Activated CD8-positive, alpha-beta memory T cell treated with anti-CD3 and anti-CD28 coated beads for 1 hour (primary cell): ENCODE results near the gene ASXL3.

Experiments
- DNase-seq, 2 donors: peaks; one replicate each; pipeline ENCODE4 v3.0.0-alpha.2; 2020; ENCODE audit warnings: low read depth in 1 of 2; ENCODE audit errors: extremely low read depth in 1 of 2

The ASXL3 gene

DNA sequence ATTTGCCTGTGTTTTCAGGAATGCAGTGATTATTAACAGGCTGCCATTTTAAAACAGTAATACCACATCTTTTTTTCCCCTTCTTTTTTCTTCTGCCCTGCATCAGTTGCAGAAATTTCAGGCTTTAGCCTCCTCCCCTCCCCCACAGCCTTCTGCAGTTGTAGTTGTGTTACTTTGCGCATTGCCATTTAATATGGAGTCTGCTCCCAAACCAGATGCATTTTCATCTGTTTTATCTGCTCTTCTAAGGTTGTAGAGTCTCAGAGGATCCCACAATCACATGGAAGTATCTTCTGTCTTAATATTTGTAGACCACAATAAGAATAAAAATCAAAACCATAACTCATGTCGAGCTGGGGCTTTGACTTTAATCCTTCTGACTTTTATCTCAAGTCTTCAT is 3.8 kb downstream of the ASXL3 start:
- DNase-seq: no peak

DNA sequence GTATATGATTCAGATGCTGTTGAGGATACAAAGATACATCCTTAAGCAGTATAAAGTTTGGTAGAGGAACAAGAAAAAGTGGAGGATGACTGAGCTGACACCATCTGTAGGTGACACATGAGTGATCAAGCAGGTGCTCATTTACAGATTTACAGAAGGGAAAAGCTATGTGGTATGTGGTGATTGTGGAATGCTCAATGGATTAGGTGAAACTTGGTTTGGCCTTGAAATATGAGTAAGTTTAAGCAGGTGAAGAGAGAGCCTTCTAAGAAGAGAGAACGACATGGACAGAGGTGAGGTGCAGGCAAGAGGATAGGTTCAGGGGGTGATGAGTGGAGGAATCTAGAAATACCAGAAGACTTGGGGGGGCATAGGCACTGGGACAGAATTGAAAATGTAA is 5.9 kb downstream of the ASXL3 start:
- DNase-seq: no peak

DNA sequence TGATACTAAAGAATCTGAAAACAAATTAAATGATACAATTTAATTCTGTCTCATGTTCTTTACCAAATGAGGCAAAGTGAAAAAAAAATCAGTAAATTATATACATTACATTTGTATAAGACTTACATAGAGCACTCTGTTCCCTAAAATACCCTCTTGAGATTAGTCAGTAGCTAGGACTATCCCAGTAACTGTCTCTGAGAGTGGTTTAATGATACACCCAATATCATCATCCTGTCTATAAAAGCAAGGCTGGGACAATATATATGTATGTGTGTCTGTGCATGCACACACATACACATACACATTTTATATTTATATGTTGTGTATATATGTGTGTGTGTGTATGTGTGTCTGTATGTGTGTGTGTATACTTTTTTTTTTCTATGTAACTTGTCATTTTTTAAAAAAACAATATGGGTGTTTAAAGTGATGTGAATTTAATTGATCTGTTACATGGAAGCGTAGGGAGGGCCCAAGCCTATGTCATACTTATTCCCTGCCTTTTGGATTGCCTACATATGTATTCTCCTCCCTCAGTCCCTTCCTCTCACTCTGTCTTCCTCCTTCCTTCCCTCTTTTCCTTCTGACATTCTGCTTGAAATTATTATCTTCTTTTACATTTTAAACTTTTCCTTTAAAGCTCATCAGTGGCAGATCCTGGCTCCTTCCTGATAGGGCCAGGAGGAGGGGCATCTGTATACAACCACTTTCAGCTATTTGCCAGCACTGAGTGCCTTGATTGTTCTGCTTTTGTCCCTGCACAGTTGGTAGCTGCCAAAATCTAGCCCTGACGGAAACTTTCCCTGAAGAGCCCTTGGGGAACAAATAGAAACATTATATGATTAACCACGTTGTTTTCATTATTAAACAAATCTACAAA is 6.8 kb downstream of the ASXL3 start:
- DNase-seq: no peak

DNA sequence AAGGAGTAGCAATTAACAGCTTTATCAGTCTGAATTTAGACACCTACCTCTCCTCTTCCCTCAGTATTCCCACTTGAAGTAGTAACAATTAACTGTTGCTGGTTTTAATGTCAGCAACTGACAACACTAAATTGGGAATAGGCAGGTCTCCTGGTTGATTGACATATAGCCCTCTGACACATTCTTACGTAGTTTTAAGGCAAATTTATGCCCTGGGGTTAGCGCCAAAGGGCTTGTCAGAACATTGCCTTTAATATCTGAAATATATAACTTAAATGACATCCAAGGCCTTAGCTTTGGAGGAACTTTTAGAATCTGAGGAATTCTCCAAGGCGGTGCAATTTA is 7.4 kb downstream of the ASXL3 start:
- no peak for DNase-seq

DNA sequence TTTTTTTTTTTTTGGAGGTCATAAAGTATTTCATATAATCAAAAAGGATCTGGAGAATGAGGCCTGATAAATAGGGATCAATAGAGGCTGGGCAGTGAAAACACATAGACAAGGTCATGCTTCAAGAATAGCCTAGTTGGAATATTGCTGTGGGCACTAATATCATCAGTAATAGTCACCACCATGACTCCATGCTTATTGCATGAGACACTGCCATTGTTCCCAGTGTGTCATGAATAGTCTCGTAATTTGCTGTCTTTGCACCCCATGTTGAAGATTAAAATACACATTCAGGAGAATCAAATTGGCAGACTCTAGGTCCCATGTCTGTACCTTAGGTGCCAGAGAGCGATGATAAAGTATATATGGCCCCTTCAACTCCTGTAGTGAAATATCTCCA is 10.3 kb downstream of the ASXL3 start:
- no peak for DNase-seq

DNA sequence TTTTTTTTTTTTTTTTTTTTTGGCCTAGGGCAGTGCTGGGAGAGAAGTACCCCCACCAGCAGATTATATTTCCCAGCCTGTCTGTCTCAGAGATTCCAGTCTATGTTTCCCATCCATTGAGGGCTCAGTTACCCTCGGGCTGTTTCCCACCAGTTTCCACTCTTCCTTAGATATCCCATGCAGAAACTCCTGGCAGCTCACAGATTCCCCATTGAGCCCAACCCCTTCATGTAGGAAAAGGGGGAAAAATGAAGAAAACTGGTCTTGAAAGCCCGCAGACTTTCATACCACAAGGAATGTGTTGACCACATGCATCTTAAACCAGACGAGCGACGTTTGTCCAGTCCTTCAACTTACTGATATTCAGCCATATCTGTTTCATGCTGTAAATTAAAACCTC is 15.2 kb downstream of the ASXL3 start:
- no peak for DNase-seq

DNA sequence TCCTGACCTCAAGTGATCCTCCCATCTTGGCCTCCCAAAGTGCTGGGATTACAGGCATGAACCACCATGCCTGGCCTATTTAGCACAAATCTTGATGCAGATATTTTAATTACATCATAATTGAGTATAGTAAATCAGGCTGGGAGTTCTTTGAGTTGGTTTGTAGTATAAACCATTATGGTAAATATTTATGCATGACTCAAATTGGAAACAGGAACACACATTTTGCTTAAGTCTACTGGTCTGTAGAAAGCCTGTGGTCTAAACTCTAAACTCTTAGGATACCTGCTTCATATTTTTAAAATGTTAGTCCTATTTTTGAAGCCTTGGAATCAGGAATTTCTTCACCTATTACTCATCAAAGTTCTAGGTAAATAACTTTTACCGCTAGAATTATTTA is 16.8 kb downstream of the ASXL3 start:
- DNase-seq: no peak

DNA sequence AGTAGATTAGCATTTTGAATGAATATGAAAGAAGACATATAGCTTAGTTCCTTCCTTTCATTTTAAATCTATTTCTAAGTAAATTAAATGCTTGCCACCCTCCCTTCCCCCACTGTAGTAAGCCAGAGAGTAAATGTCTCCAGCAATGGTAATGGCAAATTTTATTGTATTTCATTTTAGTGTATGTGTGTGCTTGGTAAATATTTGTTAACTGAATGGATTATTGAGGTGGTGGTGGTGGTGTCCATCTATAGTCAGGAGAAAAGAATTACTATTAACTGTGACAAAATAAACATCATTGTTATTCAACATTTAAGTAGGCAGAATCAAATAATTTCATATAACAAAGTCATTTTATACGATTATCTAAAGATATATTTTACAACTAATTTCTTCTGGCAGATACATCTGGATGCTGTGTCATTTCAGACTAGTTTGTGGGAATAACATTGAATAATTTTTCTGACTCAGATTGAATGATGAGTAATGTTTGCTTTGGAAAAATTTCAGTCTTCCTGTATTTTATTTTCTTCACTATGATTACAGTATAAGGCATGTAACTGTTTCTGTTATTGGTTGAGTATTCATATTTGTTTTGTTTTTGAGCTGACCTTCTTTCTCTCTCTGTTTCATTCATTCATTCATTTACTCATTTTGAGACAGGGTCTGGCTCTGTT is 18.3 kb downstream of the ASXL3 start:
- no peak for DNase-seq

DNA sequence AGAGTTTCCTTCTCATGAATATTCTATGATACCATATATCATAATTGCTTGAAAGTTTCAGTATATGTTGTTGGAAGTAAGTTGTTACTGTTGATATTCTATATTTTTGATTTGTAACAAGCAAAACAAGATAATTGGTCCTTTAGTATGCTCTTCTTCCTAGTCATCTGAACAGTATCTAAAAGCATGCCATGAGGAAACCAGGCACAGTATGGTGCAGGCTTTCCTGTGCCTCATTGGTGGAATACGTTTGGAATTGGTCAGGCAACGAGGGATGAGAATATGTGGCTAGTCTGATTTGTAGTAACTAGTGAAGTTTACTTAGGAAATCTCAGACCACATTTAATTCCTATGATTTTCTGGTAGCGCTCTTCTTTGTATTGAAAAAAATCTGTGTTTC is 22.8 kb downstream of the ASXL3 start:
- no peak for DNase-seq

DNA sequence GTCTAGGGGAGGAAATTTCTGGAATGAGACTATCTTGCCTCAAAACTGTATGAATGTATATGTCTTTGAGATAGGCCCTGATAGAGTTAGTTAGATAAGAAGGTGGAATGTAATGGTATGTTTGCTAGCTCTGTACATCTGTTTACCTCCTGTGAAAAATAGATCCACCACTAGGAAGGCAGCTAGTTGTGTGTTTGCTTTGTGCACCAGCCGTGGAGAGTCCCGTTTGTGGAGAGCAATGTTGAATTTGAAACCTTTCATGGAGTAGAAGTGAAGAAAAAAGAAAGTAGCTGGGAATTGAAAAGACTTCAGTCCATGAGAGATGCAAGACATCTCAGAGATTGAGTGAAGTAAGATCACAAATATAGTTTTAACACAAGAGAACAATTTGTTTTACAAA is 25.4 kb downstream of the ASXL3 start:
- no peak for DNase-seq

DNA sequence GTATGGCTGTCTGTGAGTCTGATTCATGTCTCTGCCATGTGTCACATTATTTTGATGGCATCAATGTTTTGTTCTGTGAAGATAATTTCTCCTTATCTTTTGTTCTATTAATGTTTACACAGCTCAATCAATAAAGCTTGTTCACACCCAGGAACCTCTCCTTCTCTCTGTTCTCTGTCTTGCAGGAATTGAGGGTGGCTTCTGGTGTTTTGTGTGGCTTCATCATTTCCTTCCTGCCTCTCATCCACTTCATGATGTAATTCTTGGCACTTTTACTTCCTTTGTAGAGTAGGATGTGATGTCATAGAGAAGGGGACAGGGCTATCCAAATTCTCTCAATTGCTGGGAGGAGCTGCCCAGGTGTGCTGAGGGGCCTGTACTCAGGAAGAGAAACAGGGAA is 27.2 kb downstream of the ASXL3 start:
- no peak for DNase-seq

DNA sequence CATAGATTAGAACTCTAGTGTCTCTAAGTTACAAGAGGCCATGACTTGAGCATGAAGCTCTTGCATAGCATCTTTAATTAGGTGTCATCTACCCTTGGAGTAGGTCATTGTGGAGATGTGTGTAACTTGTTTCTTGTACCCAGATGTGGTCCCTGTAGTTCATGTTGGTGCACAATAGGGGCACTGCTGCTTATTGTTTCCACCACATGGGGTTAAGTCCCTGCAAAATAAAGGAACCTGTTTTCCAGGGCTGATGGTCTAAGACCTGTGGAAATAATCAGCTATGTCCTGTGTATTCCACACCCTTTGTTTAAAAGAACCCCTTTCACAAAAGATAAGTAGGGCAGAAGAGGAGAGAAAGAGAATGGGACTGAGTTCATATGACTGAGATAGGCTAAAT is 28.6 kb downstream of the ASXL3 start:
- DNase-seq: no peak

DNA sequence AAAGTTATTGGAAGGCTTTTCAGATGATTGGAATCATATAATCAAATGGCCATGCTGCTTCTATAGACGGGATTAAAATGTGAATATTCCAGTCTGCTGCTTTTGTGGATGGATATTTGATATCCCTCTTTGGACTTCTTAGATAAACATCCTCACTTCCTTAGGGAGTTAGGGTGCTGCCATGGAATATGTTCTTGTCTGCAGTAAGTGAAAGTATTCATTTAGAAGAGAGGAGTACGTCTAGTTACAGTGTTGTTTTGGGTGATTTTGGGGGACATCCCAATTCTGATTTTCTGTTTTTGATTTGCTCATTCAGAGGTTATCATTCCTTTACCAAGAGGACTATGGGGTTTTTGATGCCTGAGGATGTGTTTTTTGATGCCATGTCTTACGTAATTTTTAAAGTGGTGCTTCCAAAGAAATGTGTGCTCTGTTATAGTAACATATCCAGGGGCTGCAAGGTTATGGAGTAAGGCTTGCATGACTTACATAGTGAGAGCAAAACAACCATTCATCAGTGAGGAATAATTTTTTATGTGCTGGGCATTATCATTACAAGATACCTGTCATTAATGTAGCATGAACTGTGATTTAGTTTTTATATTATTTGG is 33.6 kb downstream of the ASXL3 start:
- no peak for DNase-seq

DNA sequence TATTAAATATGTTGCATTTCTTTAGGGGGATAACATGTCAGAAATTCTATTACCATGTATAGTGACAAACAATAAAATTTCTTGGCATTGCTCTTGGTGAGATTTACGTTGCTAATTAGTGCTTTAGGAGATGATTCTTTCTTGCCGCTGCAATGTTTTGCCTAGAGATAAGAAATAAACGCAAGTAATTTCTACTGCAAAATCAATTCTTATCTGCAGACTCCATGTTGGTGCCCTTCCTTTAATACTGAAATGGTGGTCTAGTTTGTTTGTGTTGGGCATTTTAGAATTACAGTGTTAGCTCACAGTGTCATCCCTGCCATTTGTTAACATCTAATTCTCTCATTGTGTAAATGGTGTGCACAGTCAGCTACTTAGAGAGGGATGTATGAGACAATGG is 34.6 kb downstream of the ASXL3 start:
- no peak for DNase-seq

DNA sequence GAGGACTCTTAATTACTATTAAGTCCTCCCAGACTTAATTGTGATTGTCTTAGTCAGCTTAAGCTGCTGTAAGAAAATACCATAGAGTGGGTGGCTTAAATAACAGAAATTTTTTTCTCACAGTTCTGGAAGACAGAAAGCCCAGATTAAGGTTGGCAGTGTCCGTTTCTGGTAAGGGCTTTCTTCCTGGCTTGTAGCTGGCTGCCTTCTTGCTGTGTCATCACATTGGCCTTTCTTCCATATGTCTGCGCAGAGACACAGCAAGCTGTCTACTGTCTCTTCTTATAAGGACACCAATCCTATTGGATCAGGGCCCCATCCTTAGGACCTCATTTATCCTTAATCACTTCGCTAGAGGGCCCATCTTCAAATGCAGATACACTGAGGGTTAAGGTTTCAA is 38.5 kb downstream of the ASXL3 start:
- no peak for DNase-seq

DNA sequence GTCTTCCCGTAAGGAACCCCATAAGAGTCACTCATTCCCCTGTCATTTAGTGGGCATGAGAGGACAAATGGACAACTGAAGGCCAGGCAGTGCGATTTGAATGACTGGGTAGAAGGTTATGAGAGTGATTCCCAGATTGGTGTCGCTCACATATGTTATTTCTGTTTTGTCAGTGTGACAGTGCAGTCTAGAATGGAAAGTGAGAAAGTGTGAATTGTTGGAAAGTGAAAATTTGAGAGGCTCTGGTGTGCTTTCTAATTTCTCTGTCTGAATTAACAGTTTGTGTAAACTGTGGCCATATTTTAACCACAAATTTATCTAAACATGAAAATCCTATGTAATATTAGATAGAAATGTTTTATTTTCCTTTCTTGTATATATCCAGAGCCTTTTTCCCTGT is 49.1 kb downstream of the ASXL3 start:
- no peak for DNase-seq

DNA sequence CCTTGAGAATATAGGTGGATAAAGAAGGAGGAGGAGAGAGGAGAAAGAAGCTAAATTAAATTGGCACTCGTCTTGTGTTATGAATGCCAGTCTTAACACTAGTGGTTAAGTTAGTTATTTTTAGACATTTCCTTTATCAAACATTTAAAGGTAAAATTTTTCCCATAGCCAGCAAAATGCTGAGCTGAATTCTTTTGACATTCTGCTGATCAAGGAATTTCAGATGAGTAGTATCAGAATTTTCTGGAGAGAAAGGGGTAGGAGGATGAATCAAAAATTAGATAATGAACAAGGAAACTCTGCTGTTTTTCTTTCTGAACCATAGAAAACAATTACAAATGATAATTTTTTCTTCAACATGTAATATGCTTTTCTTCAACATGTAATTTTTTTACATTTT is 52.5 kb downstream of the ASXL3 start:
- DNase-seq: no peak

DNA sequence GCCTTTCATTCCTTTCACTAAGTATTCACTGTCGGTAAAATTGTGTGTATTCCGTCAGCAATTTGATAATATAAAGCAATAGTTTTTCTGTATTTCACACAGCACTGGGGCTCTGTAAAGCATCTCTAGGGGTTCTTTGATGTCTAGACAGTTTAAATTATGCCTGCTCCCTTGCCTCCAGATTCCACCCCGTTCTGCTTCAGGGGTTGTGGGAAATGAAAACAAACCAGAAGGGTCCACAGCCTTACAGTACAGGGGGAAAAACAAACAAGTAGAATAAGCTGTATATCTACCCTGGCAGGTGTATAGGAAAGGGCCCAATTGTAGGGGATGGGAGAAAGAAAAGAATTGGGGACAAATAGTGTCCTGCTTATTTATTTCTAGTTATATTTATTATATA is 63.1 kb downstream of the ASXL3 start:
- no peak for DNase-seq

DNA sequence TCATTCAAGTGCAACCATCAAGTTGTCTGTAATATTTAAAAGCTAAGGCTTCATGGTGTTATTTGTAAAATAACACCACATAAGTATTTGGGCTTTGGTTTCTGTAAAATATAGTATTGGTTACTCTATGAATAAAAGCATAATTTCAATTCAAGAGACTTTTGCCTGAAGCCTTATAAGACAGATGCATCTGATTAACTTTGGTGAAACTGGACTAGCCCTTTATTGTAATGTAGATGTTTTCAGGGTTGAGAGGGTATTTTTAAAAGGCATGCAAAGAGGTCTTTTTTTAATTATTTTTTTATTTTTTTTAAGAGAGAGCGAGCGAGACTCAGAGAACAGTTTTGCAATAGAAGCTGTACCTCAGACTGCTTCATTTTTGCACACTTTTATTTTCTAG is 66.5 kb downstream of the ASXL3 start:
- DNase-seq: no peak

DNA sequence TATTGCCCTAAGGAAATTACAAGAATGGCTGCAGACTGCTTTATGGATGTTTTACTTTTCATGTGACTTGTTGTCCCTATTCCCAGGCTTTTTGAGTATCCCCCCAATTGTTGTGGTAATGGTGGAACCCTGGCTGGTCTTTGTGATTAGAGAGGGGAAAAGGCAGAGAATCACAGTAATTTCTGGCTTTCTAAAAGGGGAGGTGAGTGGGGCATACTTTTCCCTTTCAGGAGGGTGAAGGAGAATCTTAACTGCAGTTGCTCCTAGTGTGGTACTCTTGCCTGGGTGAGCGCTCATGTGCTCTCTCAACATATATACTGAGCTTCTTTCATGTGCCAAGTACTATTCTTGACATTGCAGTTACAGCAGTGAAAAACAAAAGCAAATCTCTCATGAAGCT is 69.3 kb downstream of the ASXL3 start:
- no peak for DNase-seq

DNA sequence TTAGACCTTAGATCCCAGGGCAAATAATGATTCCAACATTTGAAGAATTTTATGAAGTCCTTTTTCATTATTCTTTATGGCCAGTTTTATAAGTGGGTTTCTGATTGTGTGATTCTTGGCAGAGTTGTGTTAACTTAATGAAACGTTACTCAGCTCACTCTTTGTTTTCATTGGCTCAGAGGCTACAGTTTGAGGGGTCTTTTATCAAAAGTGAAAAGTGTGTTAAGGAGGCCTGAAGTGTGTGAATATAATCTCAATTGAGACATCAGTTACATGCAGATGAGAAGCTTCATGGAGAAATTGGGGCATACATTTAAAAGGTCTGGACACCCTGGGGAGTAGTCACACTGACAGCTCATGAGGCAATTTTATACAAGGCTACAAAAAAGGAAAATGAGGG is 74.6 kb downstream of the ASXL3 start:
- no peak for DNase-seq

DNA sequence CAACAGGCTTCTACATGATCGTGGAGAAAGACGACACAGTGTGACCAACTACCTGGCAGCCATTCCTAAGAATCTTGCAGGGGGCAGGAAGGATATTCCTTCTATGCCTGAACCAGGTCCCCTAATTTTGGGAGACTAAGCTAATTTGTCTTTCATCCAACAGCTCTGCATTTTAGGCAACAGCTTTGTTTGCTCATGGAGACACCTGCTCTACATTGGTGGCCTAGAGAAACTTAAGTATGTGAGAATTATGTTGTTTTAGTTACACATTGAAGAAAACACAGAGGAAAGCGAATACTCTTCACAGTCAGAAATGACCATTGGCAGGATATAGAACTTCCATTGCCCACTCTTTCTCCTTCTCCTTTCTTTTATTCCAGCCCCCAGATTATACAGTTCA is 75.2 kb downstream of the ASXL3 start:
- no peak for DNase-seq
